Hepatocyte (in vitro differentiated cells): ENCODE data around the gene E2F8. TPM values are rescaled to one million over a fixed set of nuclear protein-coding genes. Genes with fewer than 3 reads are reported as not detected.

Experiments used
- DNase-seq: peaks from one replicate; pipeline ENCODE4 v3.0.0-alpha.2; 2016; ENCODE audit warnings: low spot score
- H2AFZ ChIP-seq: fragments of 200-600 bp; sonication (generic); 2 replicates; pipeline ENCODE4 v1.6.0; 2016; ENCODE audit warnings: antibody characterized with exemption, mild to moderate bottlenecking
- H3K27ac ChIP-seq: fragments of 200-600 bp; sonication (generic); 2 replicates; pipeline ENCODE4 v1.5.1; 2016; ENCODE audit warnings: mild to moderate bottlenecking
- H3K27me3 ChIP-seq: fragments of 200-600 bp; sonication (generic); 2 replicates; pipeline ENCODE4 v1.6.1; 2016
- H3K36me3 ChIP-seq: fragments of 200-600 bp; sonication (generic); replicated peaks from 2 replicates; pipeline ENCODE4 v1.5.1; 2016; ENCODE audit warnings: low read depth; ENCODE audit not compliant: insufficient read depth
- H3K4me1 ChIP-seq: fragments of 200-600 bp; sonication (generic); 2 replicates; pipeline ENCODE4 v1.5.1; 2016; ENCODE audit warnings: mild to moderate bottlenecking, moderate library complexity; ENCODE audit not compliant: insufficient read depth
- H3K4me2 ChIP-seq: fragments of 200-600 bp; sonication (generic); 2 replicates; pipeline ENCODE4 v1.6.0; 2016
- H3K4me3 ChIP-seq: fragments of 200-600 bp; sonication (generic); 2 replicates; pipeline ENCODE4 v1.5.1; 2016; ENCODE audit warnings: mild to moderate bottlenecking
- H3K79me2 ChIP-seq: fragments of 200-600 bp; sonication (generic); 2 replicates; pipeline ENCODE4 v1.6.0; 2017; ENCODE audit warnings: mild to moderate bottlenecking
- H3K9me2 ChIP-seq: fragments of 200-600 bp; sonication (generic); replicated peaks from 2 replicates; pipeline ENCODE4 v1.6.0; 2017; ENCODE audit warnings: mild to moderate bottlenecking; ENCODE audit not compliant: insufficient read depth
- H3K9me3 ChIP-seq: fragments of 200-600 bp; sonication (generic); 2 replicates; pipeline ENCODE4 v1.5.1; 2016; ENCODE audit warnings: low read depth, mild to moderate bottlenecking
- H4K20me1 ChIP-seq: fragments of 200-600 bp; sonication (generic); 2 replicates; pipeline ENCODE4 v1.6.0; 2016; ENCODE audit warnings: mild to moderate bottlenecking; ENCODE audit not compliant: insufficient read depth, poor library complexity, severe bottlenecking
- EZH2 ChIP-seq: fragments of 200-600 bp; sonication (generic); IDR thresholded peaks from 2 replicates; pipeline ENCODE4 v1.6.1; 2016; ENCODE audit warnings: antibody characterized with exemption, mild to moderate bottlenecking, borderline replicate concordance
- EZH2phosphoT487 ChIP-seq: fragments of 200-600 bp; sonication (generic); IDR thresholded peaks from one replicate; pipeline ENCODE4 v1.6.1; 2018; ENCODE audit warnings: antibody characterized with exemption, mild to moderate bottlenecking, low read depth, moderate library complexity; ENCODE audit not compliant: unreplicated experiment, severe bottlenecking
- WGBS: methylation state at CpG from one replicate; pipeline ENCODE4 v1.1.6; 2016; ENCODE audit warnings: low lambda C conversion rate; ENCODE audit errors: missing lambda C conversion rate; 5-methylcytosine and 5-hydroxymethylcytosine counted together
- polyA plus RNA-seq: library from polyadenylated mRNA; unstranded; fragments of >200 nt; fragmentation: Nextera tagmentation; extraction: Ambion mirVana; gene quantifications from 2 replicates; pipeline ENCODE4 v1.2.1, GENCODE V29; 2016
- total RNA-seq: library from RNA; depleted of rRNA; stranded (reverse); fragments of >200 nt; gene quantifications from 2 replicates; pipeline ENCODE4 v1.2.3, GENCODE V29; 2014
- TF ChIP-seq, protein P1 (sequence below): fragments of 200-600 bp; sonication (generic); IDR thresholded peaks from 2 replicates; pipeline ENCODE4 v1.5.1; 2016; ENCODE audit warnings: antibody characterized with exemption, mild to moderate bottlenecking; ENCODE audit not compliant: poor library complexity

The E2F8 gene
- total and polyA plus RNA-seq, 2 experiments from 2014 or later: 0.42 to 2.3 TPM

DNA sequence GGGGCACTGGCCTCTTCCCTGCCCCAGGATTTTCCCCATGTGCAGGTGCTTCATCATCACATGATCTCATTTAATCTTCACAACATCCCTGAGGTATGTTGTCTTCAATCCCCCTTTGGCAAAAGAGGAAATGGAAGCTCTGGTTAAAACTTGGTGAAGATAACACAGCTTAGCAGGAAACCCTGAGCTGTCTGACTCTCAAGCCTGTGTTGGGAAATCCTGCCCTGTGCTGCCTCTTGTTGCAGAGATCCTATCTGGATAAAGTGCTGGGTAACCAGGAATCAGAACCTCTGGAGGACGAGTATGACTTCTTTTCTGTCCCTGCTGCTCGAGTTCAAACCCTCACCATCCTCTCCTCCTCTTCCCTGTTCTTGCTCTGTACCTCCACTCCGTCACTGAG is 13.1 kb upstream of the E2F8 start:
- no peaks in the 10 kb centered on the region for H3K79me2 ChIP-seq
- H3K9me2 ChIP-seq: no peaks in the 10 kb centered on the region
- no peaks in the 10 kb centered on the region for H3K4me1 ChIP-seq
- no peaks in the 10 kb centered on the region for H4K20me1 ChIP-seq
- H3K27ac ChIP-seq: no peak overlapping the region
- H3K4me3 ChIP-seq: no peak overlapping the region
- peak; percentile 30 for DNase-seq
- WGBS: 68% methylated on average over 3 of the region's 3 CpGs
- no peak overlapping the region for H2AFZ ChIP-seq
- no peaks in the 10 kb centered on the region for H3K27me3 ChIP-seq
- no peak overlapping the region for H3K4me2 ChIP-seq
- no peaks in the 10 kb centered on the region for H3K9me3 ChIP-seq
- TF ChIP-seq EZH2phosphoT487 (no peak), EZH2 (no peak)
- TF ChIP-seq, protein P1, sequence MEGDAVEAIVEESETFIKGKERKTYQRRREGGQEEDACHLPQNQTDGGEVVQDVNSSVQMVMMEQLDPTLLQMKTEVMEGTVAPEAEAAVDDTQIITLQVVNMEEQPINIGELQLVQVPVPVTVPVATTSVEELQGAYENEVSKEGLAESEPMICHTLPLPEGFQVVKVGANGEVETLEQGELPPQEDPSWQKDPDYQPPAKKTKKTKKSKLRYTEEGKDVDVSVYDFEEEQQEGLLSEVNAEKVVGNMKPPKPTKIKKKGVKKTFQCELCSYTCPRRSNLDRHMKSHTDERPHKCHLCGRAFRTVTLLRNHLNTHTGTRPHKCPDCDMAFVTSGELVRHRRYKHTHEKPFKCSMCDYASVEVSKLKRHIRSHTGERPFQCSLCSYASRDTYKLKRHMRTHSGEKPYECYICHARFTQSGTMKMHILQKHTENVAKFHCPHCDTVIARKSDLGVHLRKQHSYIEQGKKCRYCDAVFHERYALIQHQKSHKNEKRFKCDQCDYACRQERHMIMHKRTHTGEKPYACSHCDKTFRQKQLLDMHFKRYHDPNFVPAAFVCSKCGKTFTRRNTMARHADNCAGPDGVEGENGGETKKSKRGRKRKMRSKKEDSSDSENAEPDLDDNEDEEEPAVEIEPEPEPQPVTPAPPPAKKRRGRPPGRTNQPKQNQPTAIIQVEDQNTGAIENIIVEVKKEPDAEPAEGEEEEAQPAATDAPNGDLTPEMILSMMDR: no peak
- no peaks in the 10 kb centered on the region for H3K36me3 ChIP-seq

DNA sequence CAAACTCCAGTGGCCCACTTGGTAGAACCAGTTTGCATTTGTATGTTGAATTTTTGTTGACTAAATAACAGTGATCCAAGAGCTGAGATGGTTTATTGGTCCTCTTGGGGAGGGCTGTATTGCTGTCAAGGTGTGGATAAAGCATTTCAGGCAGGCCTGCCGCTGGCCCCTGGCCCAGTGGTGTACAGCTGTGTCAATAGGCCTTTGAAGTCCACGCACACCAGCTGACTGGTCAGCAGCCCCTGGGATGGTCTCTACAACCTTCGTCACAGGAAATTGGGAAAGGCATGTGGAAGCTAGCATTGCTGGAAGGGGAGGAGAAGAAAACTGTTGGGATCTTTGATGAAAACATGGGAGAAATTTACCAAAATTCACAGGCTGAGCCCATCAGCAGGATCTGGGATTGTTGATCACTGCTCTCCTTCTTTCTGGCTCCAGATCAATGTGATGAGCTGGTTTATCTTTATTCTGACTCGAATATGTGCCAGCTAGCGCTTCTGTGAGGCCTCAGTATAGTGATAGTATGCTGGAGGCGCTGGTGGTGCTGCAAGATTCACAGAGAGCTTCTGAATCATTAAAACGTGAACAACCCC is 12.5 kb upstream of the E2F8 start:
- no peak overlapping the region for H3K27ac ChIP-seq

GRCh38 chr11:19252394-19253152 is 11.8 kb upstream of the E2F8 start:
- Histone ChIP-seq H3K79me2 (no peaks in the 10 kb centered on the region), H3K27me3 (no peaks in the 10 kb centered on the region), H3K9me3 (no peaks in the 10 kb centered on the region), H3K4me1 (no peaks in the 10 kb centered on the region), H3K4me2 (no peak overlapping the region), H3K36me3 (no peaks in the 10 kb centered on the region), H3K4me3 (no peak overlapping the region), H4K20me1 (no peaks in the 10 kb centered on the region), H3K27ac (no peak overlapping the region), H2AFZ (no peak overlapping the region), H3K9me2 (no peaks in the 10 kb centered on the region)
- TF ChIP-seq EZH2 (no peak), EZH2phosphoT487 (no peak)
- TF ChIP-seq, protein P1: no peak
- DNase-seq: no peak
- WGBS: 78% methylated on average over 8 of the region's 8 CpGs

More for the DNA sequence above, 12.5 kb upstream of the E2F8 start:
- WGBS: 82% methylated on average over 7 of the region's 7 CpGs
- H3K4me2 ChIP-seq: no peak overlapping the region
- H3K79me2 ChIP-seq: no peaks in the 10 kb centered on the region
- no peaks in the 10 kb centered on the region for H3K27me3 ChIP-seq
- no peaks in the 10 kb centered on the region for H3K4me1 ChIP-seq
- no peak overlapping the region for H2AFZ ChIP-seq
- H3K9me3 ChIP-seq: no peaks in the 10 kb centered on the region
- TF ChIP-seq EZH2: no peak
- no peak for TF ChIP-seq EZH2phosphoT487
- TF ChIP-seq, protein P1: no peak
- no peak overlapping the region for H3K4me3 ChIP-seq
- no peaks in the 10 kb centered on the region for H3K9me2 ChIP-seq
- no peaks in the 10 kb centered on the region for H3K36me3 ChIP-seq
- no peak for DNase-seq
- no peaks in the 10 kb centered on the region for H4K20me1 ChIP-seq
